Gastrocnemius medialis (tissue), 4 donors: ENCODE data around the gene ALDH1A3.

Experiments used
- CTCF ChIP-seq, 5 experiments: fragments of 450-650 bp in 3 of 5; fragments of 200-600 bp in 2 of 5; sonication (generic) in 2 of 5; IDR thresholded peaks in 4 of 5; conservative IDR thresholded peaks in 1 of 5; 1 replicate in 4 of 5; 2 replicates in 1 of 5; pipeline ENCODE4 v1.5.1; 2016 to 2019; ENCODE audit warnings: antibody characterized with exemption in 5 of 5, mild to moderate bottlenecking in 3 of 5, moderate library complexity in 3 of 5
- POLR2A ChIP-seq, 2 donors: fragments of 450-650 bp; IDR thresholded peaks; one replicate each; pipeline ENCODE4 v1.6.1; 2017; ENCODE audit warnings: antibody characterized with exemption in 2 of 2, mild to moderate bottlenecking in 2 of 2, moderate library complexity in 2 of 2

GRCh38 chr15:100902436-100903167 is 23.0 kb downstream of the ALDH1A3 start:
- TF ChIP-seq CTCF (IDR thresholded peaks at IDR 0.05 in 4 of 5, conservative IDR thresholded peaks at IDR 0.05 in 1 of 5) (no peak), POLR2A (IDR thresholded peaks at IDR 0.05) (no peak)
